Panc1 (cell line): ENCODE data around the gene KRTAP1-3. TPM values are rescaled to one million over a fixed set of nuclear protein-coding genes. Genes with fewer than 3 reads are reported as not detected.

ENCODE experiments used
- ATAC-seq: fragments of 200-7000 bp; cut with Tn5 transposase; 2 replicates; pipeline ENCODE4 v1.9.1; 2020; ENCODE audit warnings: mild to moderate bottlenecking, moderate library complexity
- BruUV-seq: library from RNA; stranded (reverse); fragments of 400-500 nt; replicated peaks from 2 replicates; lab custom pipeline; 2021; lab: Mats Ljungman, UMichigan
- CTCF ChIA-PET: fragments of 300-600 bp; sonication (Branson Sonifier 250); formaldehyde crosslinking; loops from one replicate; lab custom pipeline; 2022; ENCODE audit warnings: antibody characterized with exemption; lab: Charles Lee
- POLR2A ChIA-PET: fragments of 300-600 bp; sonication (Branson Sonifier 250); formaldehyde crosslinking; loops from one replicate; lab custom pipeline; 2022; ENCODE audit warnings: antibody characterized with exemption; lab: Charles Lee
- DNase-seq: peaks from one replicate; pipeline ENCODE4 v3.0.0-alpha.2; 2010; ENCODE audit warnings: low read depth, low spot score
- H3K27ac ChIP-seq: 2 replicates; pipeline ENCODE4 v1.5.1; 2011; ENCODE audit warnings: mild to moderate bottlenecking, low read length, inconsistent platforms
- H3K27me3 ChIP-seq: fragments of 200-500 bp; sonication (Bioruptor generic); 2 replicates; pipeline ENCODE4 v1.6.0; 2014; ENCODE audit warnings: low read length, inconsistent platforms; ENCODE audit not compliant: control insufficient read depth, insufficient read depth
- H3K36me3 ChIP-seq: fragments of 200-500 bp; sonication (Bioruptor generic); 2 replicates; pipeline ENCODE4 v1.5.1; 2014; ENCODE audit warnings: inconsistent platforms, mild to moderate bottlenecking, low read length, moderate library complexity; ENCODE audit not compliant: control insufficient read depth, insufficient read depth
- H3K4me1 ChIP-seq: 2 replicates; pipeline ENCODE4 v1.5.1; 2011; ENCODE audit warnings: inconsistent platforms, mild to moderate bottlenecking, low read length, moderate library complexity; ENCODE audit not compliant: control insufficient read depth, insufficient read depth
- H3K4me3 ChIP-seq, 2 experiments: 2 replicates each; pipeline ENCODE4 v1.5.1; 2011 to 2012; ENCODE audit warnings: low read depth in 2 of 2, low read length in 2 of 2, mild to moderate bottlenecking in 2 of 2, inconsistent platforms in 1 of 2, moderate library complexity in 1 of 2
- H3K9me3 ChIP-seq: fragments of 200-500 bp; sonication (Bioruptor generic); 2 replicates; pipeline ENCODE4 v1.5.1; 2014; ENCODE audit warnings: low read depth, mild to moderate bottlenecking, inconsistent platforms, low read length, moderate library complexity; ENCODE audit not compliant: control insufficient read depth, insufficient read depth
- CTCF ChIP-seq: fragments of 450-650 bp; IDR thresholded peaks from 2 replicates; pipeline ENCODE4 v1.5.1; 2017; ENCODE audit warnings: mild to moderate bottlenecking
- POLR2AphosphoS5 ChIP-seq: IDR thresholded peaks from 2 replicates; pipeline ENCODE4 v1.6.1; 2012; ENCODE audit warnings: mild to moderate bottlenecking, low read depth, low read length, moderate library complexity
- REST ChIP-seq, 2 experiments: IDR thresholded peaks; 2 replicates each; pipeline ENCODE4 v1.6.1; 2011 to 2012; ENCODE audit warnings: low read depth in 2 of 2, control low read depth in 1 of 2, low read length in 1 of 2, mild to moderate bottlenecking in 1 of 2, moderate library complexity in 1 of 2; ENCODE audit not compliant: insufficient read depth in 1 of 2
- SIN3A ChIP-seq: IDR thresholded peaks from 2 replicates; pipeline ENCODE4 v1.6.1; 2012; ENCODE audit warnings: low read depth, mild to moderate bottlenecking, low read length, moderate library complexity, borderline replicate concordance; ENCODE audit not compliant: insufficient read depth
- TCF7L2 ChIP-seq: IDR thresholded peaks from 2 replicates; pipeline ENCODE4 v1.6.1; 2011; ENCODE audit warnings: mild to moderate bottlenecking, low read depth, low read length, inconsistent platforms
- in situ Hi-C: cut with HindIII; loops from 2 replicates; pipeline ENCODE4 v1.10.0; 2016; ENCODE audit warnings: low sequenced_read_pairs, low pct_unique_long_range_greater_than_20kb
- intact Hi-C: fragments of 100-400 bp; cut with micrococcal nuclease; formaldehyde crosslinking; loops from one replicate; pipeline ENCODE4 v1.10.0; 2022; ENCODE audit not compliant: unreplicated experiment
- total RNA-seq: library from RNA; stranded (reverse); gene quantifications from one replicate; pipeline ENCODE4 v1.2.1, GENCODE V29; 2021; ENCODE audit not compliant: unreplicated experiment

The KRTAP1-3 gene
- total RNA-seq, 1 experiment from 2014 or later: not detected

DNA sequence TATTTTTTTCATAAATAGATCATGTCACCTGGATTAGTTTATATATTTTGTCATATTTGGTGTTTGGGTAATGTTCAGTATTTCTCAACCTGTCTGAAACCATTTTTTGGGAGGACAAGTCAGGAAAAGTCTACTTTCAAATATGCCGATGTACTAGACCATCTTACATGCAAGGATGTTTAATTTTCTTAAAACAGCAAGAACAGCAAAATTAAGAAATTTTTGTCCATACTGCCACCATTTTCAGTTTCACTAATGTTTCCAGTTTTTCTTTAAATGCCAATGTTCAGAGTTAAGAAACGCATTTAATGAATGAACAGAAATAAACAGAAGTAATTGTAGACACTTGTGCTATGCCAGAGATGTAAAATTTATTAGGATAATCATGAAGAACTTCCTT is 41.6 kb downstream of the KRTAP1-3 start:
- intact Hi-C loops: no loop called here
- Histone ChIP-seq H3K9me3 (no peaks in the 10 kb centered on the region), H3K4me1 (no peaks in the 10 kb centered on the region), H3K27ac (no peak overlapping the region), H3K27me3 (peaks cover 13% of the 10 kb centered on the region), H3K4me3 (no peak overlapping the region), H3K36me3 (no peaks in the 10 kb centered on the region)
- ChIA-PET CTCF (interaction anchor here (0.9 kb wide), 1 partner anchor 329 kb away, joined by 3 read pairs; no protein-coding TSS in a partner anchor), POLR2A (no interaction called here)
- in situ Hi-C loops: no loop called here
- TF ChIP-seq SIN3A (no peak), TCF7L2 (no peak), POLR2AphosphoS5 (no peak), CTCF (no peak), REST (IDR thresholded peaks at IDR 0.05; ENCODE audit: insufficient read depth in 1 of 2, low read depth in 2 of 2, low read length in 1 of 2) (no peak)
- no peak for DNase-seq
- ATAC-seq: no peak
- no TSS peak for BruUV-seq

- no peaks in the 10 kb centered on the region for H3K4me1 ChIP-seq
- no TSS peak for BruUV-seq
- no peak for ATAC-seq
- in situ Hi-C loops (no loop called here), intact Hi-C loops (no loop called here)
- no peaks in the 10 kb centered on the region for H3K9me3 ChIP-seq
- H3K4me3 ChIP-seq: no peak overlapping the region
- peaks cover 13% of the 10 kb centered on the region for H3K27me3 ChIP-seq
- ChIA-PET POLR2A (no interaction called here), CTCF (interaction anchor here (0.9 kb wide), 1 partner anchor 330 kb away, joined by 3 read pairs; no protein-coding TSS in a partner anchor)
- H3K27ac ChIP-seq: no peak overlapping the region
- DNase-seq: no peak
- no peak for TF ChIP-seq TCF7L2
- H3K36me3 ChIP-seq: no peaks in the 10 kb centered on the region
These were observed 42.0 kb downstream of the KRTAP1-3 start for GRCh38 chr17:40992666-40993065.

DNA sequence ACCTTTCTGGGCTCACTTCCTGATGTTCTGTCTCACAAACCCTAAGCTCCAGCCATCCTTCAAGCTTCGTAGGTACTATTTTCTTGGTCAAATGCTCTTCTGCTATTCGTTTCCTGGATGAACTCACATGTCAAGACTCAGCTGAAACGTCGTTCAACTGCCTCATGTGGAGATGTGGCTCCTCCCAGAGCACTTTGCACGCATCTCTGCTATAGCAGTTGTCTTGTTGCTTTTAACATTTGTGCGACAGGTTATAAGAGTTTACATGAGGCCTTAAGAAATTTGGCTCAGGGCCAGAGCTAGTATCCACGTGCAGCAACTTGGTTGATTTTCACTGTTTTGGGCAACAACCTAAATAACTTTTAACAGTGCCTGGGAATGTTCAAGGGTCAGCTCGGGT is 47.8 kb downstream of the KRTAP1-3 start:
- ATAC-seq: no peak
- DNase-seq: no peak
- 0 out of 2 replicates have a peak, but pooled peaks cover 4% of the 10 kb centered on the region for H3K27me3 ChIP-seq
- H3K4me3 ChIP-seq: no peak overlapping the region
- H3K36me3 ChIP-seq: no peaks in the 10 kb centered on the region
- intact Hi-C loops: no loop called here
- BruUV-seq: no TSS peak
- POLR2A ChIA-PET: no interaction called here
- no peaks in the 10 kb centered on the region for H3K4me1 ChIP-seq
- CTCF ChIA-PET: no interaction called here
- no peaks in the 10 kb centered on the region for H3K9me3 ChIP-seq
- in situ Hi-C loops: no loop called here
- no peak overlapping the region for H3K27ac ChIP-seq
- TF ChIP-seq SIN3A: no peak
- no peak for TF ChIP-seq REST (IDR thresholded peaks at IDR 0.05; ENCODE audit: insufficient read depth in 1 of 2, low read depth in 2 of 2, low read length in 1 of 2)
- TF ChIP-seq POLR2AphosphoS5: no peak
- no peak for TF ChIP-seq TCF7L2
- TF ChIP-seq CTCF: no peak
